Fibroblast of skin of abdomen (primary cell): ENCODE data around the gene DBNL.

Source experiments
- DNase-seq: peaks from one replicate; pipeline ENCODE4 v3.0.0-alpha.2; 2013

The DBNL gene

DNA sequence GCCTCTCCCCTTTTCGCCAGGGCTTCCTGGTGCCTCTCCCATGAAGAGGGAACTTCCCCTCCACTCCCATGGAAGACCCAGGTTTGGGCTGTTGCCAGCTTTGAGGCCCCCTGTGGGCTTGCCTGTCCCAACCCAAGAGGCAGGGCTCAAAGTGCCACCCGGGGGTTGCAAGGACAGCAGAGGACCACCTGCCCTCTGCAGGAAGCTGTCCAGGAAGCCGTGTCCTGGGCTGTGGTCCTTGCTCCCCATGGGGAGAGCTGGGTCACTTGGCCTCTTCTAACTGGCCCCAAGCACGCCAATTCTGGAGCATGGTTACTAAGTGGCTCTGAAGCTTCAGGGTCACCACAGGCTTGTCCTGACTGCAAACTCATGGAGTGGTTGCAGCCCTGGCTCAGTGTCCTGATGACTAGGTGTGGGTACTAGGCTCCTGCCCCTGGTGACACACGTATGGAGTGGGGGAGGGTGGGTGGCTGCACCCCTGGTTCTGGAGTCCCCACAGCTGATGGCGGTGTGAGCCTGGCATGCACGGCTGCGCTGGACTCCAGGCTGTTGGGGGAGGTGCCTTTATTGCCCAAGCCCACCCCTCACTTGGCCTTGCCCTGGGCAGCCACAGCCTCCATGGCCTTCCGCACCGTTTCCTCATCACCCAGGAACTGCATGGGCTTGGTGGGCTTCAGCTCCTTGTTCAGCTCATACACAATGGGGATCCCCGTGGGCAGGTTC, 17.8 kb downstream of the DBNL start:
- no peak for DNase-seq

DNA sequence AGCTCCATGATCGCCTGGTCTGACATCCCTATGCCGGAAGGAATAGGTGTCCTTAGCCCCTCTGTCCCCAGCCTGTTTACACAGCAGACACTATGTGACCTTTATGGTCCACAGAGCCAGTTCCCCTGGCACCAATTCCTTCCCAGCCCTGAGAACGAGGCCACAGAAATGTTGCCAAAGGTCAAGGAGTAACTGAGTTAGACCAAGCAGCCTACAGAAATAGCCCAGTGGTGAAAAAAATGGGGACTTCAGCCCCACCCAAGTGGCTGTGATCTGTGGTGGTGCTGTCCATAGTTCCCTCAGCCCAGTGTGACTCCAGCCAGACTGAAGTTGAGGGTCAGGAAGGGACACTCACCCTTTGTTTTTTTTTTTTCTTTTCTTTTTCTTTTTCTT, 18.4 kb downstream of the DBNL start:
- no peak for DNase-seq

DNA sequence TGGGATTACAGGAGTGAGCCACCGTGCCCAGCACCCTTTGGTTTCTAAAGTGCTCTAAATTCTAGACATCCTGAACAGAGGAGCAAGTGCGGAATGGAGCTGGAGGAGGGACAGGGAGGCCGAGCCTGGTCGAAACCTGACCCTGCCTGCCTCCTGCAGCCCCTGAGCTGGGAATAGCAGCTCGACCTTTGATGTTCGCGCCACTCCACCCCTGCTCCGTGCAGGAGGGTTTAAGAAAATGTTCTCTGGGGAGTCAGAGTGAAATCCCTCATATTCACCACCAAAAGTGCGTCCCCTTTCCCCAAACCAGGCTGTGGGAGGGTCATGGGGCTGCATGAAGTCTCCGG, 19.0 kb downstream of the DBNL start:
- DNase-seq = no peak

DNA sequence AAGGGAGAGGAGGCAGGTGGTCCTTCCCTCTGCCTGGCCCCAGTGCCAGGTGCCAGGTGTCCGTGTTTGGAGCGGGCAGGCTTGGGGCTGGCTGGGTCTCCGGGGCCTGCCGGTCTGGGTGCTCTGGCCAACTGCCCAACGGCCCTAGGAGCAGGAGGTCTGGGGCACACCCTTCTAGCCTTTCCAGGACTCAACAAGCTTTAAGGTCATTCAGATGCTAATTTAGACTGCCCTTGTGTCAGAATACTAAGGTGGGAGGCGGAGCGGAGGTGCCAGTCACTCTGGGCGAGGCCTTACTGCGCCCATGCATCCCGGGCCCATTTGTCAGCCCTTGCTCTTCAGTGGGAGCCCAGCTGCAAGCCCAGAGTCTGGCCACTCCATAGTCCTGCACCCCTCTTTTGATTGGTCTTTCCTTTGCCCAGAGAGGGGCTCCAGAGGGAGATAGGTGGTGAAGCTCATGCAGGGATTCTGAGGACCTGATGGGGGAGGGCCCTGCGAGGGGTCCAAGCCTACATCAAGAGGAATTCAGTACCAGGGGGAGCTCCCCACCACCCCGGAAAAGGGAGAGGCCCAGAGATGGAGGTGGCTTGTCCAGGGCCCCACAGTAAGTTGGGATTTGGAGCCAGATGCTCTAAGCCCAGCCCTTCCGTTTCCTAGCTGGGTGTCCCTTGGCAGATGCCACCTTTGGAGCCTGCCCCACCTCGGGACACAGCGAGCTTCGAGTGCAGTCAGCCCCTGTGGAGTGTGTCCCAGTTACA, 19.6 kb downstream of the DBNL start:
- no peak for DNase-seq

DNA sequence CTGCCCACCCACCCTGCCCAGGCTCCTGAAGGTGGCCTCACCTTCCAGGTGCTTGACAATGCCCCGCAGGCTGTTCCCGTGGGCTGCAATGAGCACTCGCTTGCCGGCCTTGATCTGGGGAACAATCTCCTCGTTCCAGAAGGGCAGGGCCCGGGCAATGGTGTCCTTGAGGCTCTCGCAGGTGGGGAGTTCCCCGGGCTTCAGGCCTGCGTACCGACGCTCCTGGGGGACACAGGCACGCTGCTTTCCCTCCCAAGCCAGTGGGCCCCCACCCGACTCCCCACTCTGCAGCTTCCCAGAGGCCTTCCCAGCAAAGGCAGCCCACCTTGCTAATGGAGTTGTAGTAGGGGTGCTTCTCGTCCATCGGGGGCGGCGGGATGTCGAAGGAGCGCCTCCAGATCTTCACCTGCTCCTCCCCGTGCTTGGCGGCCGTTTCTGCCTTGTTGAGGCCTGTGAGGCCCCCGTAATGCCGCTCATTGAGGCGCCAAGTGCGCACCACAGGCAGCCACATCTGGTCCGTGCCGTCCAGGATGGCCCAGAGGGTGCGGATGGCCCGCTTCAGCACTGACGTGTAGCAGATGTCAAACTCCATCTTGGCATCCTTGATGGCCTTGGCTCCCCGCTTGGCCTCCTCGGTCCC, 20.4 kb downstream of the DBNL start:
- DNase-seq = no peak

DNA sequence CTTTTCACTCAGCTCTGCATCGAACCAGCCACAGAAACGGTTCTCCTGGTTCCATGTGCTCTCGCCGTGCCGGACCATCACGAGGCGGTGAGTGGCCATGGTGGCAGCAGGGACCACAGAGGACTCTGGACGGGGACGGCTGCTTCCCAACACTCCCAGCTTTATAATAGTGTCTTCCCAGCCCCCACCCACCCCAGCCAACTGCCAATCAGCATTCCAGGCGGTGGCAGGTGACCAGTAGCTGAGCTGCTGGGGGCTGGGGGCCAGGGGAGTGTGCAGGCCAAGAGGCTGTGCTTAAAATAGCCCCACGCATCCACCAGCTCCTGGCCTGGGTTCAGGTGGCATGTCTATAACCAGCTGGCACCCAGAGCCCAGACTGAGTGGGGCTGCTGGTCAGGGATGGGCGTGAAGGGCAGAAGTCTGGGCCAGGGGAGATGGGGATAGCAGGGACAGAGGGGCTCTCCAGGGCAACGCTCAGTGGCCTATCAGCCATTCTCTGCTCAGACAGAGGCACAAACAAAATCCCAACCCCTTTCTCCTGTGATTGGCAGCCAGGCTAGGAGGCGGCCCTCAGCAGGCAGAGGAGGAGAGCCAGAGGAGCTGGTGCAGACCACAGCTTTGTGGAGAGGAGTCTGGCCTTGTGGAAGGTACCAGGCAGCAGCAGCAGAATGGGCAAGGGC, 21.1 kb downstream of the DBNL start, which contains the start of gene PGAM2:
PGAM2 (minus strand) TSS at position 137 of the 680 bp plus-strand sequence; CDS start at position 99, 38 bp downstream.
- DNase-seq = peak; percentile 17

DNA sequence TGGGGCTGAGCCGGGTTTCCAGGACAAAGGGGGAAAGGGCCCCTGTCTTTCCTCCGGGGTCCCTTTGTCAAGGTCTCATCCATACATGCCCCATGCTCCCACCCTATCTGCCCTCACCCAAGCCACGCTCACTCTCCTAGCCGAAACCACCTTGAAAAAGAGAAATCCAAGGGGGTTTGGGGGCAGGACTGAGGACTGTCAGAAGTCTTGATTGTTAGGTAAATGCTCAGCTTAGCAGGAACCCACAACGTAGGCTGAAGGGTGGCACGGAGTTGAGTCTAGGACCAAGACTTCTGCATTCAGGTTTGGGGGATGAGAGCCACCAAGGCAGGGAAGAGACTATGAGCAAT, 21.6 kb downstream of the DBNL start:
- DNase-seq = no peak

DNA sequence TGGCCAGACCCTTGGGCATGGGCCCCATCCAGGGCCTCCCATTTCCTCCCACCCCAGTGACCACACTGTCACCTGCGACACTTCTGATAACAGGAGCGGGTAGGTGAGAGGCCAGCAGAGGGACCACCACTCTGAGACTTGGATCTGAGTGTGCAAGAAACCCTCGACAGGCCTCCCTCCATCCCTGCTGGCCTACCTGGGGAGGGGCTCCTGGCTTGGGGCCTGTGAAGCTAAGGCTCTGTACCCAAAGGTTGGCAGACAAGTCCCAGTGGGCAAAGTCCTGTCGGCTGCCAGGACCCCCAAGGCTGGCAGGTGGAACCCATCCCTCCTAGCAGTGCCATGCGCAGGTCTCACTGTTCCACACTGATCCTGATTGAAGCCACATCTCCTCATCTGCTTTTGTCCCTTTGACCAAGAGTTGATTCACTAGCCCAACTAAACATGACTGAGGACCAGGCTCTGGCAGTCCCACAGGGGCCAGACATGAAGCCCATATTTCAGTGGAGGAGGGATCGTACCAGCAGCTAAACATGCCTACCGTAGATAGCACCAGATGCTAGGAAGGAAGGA, 22.1 kb downstream of the DBNL start:
- no peak for DNase-seq

DNA sequence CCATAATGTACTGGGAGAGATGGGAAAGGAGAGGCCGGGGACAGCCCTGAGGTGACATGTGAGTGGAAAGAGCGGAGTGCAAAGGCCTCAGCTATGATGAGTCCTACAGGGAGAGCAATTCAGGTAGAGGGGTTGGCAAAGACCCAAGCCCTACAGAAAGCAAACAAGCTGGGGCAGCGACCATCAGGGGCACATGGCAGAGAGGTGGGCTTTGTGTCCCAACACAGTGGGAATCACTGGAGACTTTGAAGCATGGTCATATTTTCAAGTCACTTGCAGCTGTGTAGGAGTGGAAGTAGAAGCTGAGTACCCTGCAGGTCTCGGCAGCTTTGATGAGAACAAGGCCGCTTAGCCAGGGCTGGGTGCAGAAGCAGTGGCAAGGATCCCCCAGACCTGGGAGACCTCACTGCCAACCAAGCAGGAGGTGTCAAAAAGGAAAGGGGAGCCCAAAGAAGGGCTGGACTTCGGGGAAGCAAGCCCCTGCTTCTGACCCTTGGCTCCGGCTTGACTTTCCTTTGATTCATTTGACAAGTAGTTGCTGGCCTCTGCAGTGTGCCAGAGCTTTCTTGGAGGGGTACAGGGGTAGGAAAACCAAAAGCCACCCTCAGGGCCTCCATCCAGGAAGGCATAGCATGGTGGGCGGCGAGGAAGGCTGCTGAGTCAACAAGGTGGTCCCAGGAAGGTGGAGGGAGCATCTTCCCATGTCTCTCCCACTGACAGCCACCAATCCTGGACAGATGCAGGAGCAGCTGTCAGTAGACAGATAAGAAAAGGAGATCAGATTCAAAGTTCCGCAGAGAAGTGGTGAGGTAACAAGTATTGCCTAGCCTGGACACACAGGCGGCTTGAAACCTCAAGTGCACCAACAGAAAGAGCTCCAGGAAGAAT, 22.8 kb downstream of the DBNL start:
- no peak for DNase-seq

DNA sequence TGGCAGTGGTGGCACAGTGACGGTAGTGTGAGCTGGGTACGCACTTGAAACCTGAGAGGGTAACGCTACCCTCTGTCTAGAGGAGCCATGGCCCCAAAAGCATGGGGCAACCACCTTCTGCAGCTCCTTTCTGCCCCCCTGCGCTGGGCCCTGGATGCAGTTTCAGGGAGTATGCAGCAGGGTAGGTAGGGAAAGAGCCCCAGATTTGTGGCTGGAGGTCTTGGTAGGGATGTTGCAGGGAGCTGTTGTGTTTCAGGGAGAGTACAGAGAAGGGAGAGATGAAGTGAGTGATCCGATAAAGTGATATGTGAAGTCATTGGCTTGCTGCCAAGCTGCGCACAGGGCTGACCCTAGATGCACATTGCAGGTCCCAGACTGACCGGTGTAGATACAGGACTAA, 23.6 kb downstream of the DBNL start:
- DNase-seq = no peak

DNA sequence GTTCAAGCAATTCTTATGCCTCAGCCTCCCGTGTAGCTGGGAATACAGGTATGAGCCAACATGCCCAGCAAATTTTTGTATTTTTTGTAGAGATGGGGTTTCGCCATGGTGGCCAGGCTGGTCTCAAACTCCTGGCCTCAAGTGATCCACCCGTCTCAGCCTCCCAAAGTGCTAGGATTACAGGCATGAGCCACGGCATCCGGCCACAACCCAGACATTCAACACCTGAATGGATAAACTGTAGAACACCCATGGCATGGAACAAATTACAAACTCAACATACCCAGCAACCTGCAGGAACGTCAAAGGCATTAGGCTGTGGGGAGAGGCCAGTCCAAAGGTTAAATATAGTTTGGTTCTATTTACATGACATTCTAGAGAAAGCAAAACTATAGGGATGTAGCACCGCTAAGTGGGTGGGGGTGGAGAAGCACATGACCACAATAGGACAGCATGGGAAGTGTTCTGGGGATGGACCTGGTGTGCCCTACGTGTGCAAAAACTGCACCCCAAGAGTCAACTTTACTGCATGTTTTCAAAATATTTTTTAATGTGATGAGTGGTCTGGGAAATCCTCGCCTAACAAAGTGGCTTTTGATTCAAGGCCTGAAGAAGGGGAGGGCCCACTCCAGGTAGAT, 27.3 kb downstream of the DBNL start:
- no peak for DNase-seq

DNA sequence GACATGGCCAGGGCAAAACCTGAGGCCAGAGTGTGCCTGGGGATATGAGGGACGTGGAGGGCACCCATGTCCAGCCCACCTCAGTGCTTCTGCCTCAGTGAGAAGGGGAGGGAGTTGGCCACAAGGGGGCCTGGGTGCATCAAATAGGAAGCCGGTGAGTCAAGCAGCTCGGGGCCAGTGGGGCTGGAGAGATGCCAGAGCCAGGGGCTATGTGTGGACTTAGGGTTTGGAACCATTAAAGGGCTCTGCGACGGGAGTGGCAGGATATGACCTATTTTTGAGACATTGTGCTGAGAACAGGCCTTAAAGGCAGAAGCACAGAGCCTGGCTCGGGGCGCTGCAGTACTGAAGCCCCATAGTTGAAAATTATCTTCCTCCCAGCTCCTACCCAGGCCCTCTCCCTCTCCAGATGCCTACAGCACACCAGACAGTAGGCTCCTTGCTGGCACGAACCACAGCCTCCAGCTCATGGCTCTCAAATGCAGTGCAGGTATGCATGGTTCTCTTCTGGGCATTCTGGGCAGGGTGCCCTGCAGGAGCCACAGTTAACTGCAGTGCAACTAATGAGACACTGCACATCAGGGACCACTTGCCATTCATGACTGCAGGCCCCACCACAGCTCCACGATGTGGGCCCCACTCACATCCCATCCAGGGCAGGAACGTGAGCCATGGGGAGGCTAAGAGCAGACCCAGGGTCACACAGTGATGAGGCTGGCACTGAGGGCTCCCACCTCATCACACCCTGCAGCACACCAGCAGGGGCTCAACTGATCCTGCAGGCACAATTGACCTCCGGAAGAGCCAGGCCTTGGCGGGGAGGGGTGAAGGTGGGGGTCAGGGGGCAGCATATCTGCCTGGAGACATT, 28.1 kb downstream of the DBNL start:
- peak; percentile 85 for DNase-seq

DNA sequence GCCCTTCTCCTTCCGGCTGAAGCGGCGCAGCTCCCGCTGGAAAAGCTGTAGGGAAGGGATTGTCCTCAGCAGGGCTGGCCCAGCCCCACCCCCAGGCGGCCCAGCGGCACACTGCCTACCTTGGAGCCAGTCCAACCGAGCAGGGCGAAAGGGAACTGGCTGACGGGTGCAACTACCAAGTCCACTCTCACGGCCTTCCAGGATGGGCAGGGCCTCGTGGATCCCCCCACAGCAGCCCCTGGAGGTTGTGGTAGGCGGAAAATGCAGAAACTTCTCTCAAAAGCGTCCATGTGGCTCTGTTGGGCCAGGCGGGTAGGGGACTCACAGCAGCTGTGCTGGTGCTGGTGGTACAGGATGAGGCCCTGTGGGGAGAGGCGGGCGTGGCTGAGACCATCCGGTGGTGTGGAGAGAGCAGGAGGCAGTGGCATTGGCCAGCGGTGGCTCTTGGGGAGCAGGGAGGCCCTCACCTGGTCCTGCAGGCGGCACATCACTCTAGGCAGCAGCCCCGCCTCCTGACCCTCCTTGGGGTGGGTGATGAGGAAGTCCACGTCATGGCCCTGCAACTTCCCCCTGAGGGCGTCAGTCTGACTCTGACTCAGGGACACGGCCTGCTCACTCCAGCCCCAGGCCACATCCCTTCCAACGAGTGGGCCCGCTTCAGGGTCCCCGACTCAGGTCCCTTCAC, 29.3 kb downstream of the DBNL start:
- DNase-seq = no peak

DNA sequence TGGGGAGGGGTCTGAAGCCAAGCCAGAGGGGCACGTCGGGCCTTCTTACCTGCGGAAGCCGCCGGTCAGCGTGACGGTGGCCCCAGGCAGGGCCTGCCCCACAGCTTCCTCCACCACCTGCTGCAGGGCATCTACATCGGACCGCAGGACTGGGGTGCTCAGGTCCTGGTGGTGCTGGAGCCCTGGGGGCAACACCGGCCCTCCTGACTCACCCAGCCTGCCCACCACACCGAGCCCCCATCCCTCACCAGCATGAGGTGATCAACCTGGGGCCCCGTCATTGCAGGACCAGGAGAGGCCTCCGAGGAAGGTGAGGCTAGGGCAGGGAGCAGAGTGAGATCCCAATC, 29.8 kb downstream of the DBNL start:
- DNase-seq = no peak

DNA sequence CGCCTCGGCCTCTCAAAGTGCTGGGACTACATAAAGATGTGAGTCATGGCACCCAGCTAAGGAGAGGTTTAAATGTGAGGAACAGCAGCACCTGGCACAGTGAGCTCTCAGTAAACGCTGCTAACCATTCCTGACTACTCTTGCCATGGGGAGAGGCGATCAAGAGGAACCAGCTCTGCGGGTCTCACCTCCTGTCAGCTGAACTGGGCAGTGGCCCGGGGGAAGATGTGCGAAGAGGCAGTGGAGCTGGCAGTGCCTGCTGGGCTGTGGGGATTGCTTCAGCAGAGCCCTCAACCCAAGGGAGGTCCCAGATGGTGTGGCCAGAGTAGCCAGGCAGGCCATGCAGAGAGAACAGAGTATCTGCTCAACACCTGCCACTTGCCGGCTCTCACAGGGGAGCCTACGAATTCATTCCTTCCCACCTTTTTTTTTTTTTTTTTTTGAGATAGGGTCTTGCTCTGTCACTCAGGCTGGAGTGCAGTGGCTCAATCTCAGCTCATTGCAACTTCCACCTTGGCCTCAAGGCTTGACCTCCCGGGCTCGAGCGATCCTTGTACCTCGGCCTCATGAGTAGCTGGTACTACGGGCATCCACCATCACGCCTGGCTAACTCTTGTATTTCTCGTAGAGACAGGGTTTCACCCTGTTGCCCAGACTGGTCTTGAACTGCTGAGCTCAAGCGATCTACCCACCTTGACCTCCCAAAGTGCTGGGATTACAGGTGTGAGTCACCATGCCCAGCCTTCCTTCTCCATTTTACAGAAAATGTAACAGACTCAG, 31.0 kb downstream of the DBNL start:
- no peak for DNase-seq

DNA sequence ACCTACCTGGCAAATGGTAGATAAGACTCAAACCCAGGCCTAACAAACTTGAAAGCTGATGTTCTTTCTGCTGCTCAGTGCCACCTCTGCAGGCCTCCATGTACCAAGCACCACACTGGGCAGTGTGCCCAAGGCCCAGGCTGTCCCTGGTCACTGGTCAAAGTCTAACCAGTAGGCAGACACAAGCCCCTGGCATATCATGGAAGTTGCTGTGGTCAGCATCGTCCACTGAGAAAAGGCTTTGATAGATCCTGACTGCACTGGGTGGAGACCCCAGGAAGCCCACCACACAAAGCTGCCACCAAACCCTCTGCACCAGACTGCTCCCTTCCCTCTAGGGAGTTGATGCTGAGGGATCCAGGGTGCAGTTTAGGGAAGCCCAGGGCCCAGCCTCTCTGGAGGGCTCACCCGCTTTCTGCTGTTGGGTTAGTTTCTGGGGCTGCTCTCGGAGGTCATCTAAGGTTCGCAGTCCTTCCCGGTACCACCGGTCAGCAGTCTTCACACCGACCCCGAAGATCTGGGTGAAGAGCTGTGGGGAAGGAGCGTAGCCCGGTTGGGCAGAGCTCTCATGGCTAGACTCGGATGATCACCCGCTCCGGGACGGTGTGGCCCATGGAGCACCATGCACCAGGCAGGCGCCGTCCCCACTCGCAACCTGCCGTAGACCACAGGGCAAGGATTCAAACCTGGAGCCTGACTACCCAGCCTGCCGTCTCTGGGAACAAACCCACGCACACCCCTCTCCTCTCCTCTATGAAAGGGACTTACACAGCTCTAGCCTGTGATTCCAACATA, 31.8 kb downstream of the DBNL start:
- no peak for DNase-seq

DNA sequence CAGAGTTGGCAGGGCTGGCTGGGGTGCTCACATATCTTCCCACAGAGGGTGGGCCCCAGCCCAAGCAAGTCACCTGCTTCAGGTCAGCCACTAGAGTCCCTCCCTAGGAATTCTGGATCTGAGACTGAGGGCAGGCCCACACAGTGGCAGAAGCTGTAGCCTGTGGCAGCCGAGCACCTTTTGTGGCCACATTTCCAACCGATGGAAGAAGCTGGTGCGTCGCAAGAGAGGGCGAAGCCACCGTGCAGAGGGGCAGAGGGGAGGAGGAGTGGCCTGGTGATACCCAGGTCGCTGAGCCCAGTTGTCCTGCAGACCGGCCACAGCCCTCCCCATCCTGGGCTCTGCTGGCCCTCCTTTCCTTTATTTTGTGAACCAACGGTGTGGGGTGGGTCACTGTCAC, 32.6 kb downstream of the DBNL start:
- DNase-seq = no peak

DNA sequence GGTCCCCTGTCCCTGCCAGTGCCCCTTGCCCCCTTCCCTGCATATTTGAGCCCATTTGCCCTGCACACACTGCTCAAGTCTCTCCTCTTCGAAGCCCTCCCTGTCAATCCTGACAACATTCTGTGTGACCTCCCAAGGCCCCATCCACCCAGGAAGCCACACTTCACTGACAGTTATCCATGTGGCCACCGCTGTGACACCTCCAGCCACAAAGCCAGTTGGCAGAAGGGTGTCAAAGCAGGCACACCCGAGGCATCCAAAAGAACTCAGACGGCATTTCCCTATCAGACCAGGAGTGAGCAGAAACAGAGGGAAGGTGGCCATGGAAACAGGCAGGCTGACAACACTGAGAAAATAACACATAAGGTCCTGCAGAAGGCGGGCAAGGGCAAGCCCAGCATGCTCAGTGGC, 33.2 kb downstream of the DBNL start:
- no peak for DNase-seq
